Neural progenitor cell (in vitro differentiated cells): ENCODE results near the gene EIF3A. TPM values are rescaled to one million over a fixed set of nuclear protein-coding genes. Genes with fewer than 3 reads are reported as not detected.

Experiments
- DNase-seq: peaks from one replicate; pipeline ENCODE4 v3.0.0-alpha.2; 2016; ENCODE audit warnings: low spot score
- H2AFZ ChIP-seq: fragments of 200-600 bp; sonication (generic); replicated peaks from 2 replicates; pipeline ENCODE4 v1.6.1; 2016; ENCODE audit warnings: antibody characterized with exemption
- H3F3A ChIP-seq: fragments of 200-600 bp; sonication (generic); 2 replicates; pipeline ENCODE4 v1.6.1; 2016; ENCODE audit warnings: antibody characterized with exemption, low read depth
- H3K27ac ChIP-seq: fragments of 200-600 bp; sonication (generic); 2 replicates; pipeline ENCODE4 v1.5.1; 2016; ENCODE audit warnings: mild to moderate bottlenecking
- H3K27me3 ChIP-seq: fragments of 200-600 bp; sonication (generic); 2 replicates; pipeline ENCODE4 v1.6.1; 2016; ENCODE audit warnings: mild to moderate bottlenecking, moderate library complexity
- H3K36me3 ChIP-seq: fragments of 200-600 bp; sonication (generic); 2 replicates; pipeline ENCODE4 v1.5.1; 2016
- H3K4me1 ChIP-seq: fragments of 200-600 bp; sonication (generic); 2 replicates; pipeline ENCODE4 v1.6.1; 2016; ENCODE audit warnings: mixed run types
- H3K4me2 ChIP-seq: fragments of 200-600 bp; sonication (generic); 2 replicates; pipeline ENCODE4 v1.6.1; 2016
- H3K4me3 ChIP-seq: fragments of 200-600 bp; sonication (generic); 2 replicates; pipeline ENCODE4 v1.5.1; 2016
- H3K79me2 ChIP-seq: fragments of 200-600 bp; sonication (generic); 2 replicates; pipeline ENCODE4 v1.6.1; 2016; ENCODE audit warnings: low read depth
- H3K9ac ChIP-seq: fragments of 200-600 bp; sonication (generic); 2 replicates; pipeline ENCODE4 v1.6.1; 2016
- H3K9me3 ChIP-seq: fragments of 200-600 bp; sonication (generic); 2 replicates; pipeline ENCODE4 v1.5.1; 2016; ENCODE audit warnings: low read depth
- H4K20me1 ChIP-seq: fragments of 200-600 bp; sonication (generic); 2 replicates; pipeline ENCODE4 v1.6.1; 2016; ENCODE audit warnings: low read depth
- H3K27ac Mint-ChIP-seq: 3 replicates; pipeline ENCODE4 v1.8.0; 2021; ENCODE audit warnings: mixed read lengths
- H3K27me3 Mint-ChIP-seq: 2 replicates; pipeline ENCODE4 v1.8.0; 2022; ENCODE audit warnings: low read depth, mild to moderate bottlenecking, inconsistent platforms, moderate library complexity, mixed read lengths; ENCODE audit not compliant: insufficient read depth
- H3K36me3 Mint-ChIP-seq: 3 replicates; pipeline ENCODE4 v1.8.0; 2021; ENCODE audit warnings: mixed read lengths
- H3K4me1 Mint-ChIP-seq: 3 replicates; pipeline ENCODE4 v1.8.0; 2021; ENCODE audit warnings: mixed read lengths
- H3K4me3 Mint-ChIP-seq: 3 replicates; pipeline ENCODE4 v1.8.0; 2021; ENCODE audit warnings: mild to moderate bottlenecking, moderate library complexity, mixed read lengths
- H3K9me3 Mint-ChIP-seq: 3 replicates; pipeline ENCODE4 v1.8.0; 2020; ENCODE audit warnings: mixed read lengths
- EZH2 ChIP-seq: fragments of 200-600 bp; sonication (generic); IDR thresholded peaks from 2 replicates; pipeline ENCODE4 v1.6.1; 2017; ENCODE audit warnings: antibody characterized with exemption, mild to moderate bottlenecking, moderate library complexity
- EZH2phosphoT487 ChIP-seq: fragments of 200-600 bp; sonication (generic); IDR thresholded peaks from 2 replicates; pipeline ENCODE4 v1.6.1; 2017; ENCODE audit warnings: antibody characterized with exemption
- total RNA-seq: library from RNA; depleted of rRNA; stranded (reverse); fragments of >200 nt; gene quantifications from 2 replicates; pipeline ENCODE4 v1.2.3, GENCODE V29; 2015; ENCODE audit warnings: low replicate concordance
- TF ChIP-seq, protein P1 (sequence below): fragments of 200-600 bp; sonication (generic); IDR thresholded peaks from 2 replicates; pipeline ENCODE4 v1.5.1; 2017; ENCODE audit warnings: antibody characterized with exemption, mild to moderate bottlenecking

Gene EIF3A
- total RNA-seq, 1 donor from 2014 or later, result 133 TPM

DNA sequence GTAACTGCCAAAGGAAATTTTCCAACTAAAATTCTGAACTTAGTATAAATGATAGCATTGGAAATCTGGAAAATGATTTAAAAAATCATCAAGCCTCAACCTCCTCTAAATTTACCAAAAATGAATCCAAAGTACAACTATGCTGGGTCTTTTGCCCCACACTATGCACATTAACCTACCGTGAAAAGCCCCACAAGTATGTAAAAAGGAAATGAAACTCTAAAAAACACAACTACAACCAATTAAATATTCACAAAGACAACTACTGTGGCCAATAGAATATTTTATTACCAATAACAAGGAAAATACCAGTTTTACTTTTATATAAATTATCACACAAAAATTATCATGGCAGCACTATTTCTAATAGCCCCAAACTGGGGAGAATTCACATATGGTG lies 19.3 kb downstream of the EIF3A start:
- no peaks in the 10 kb centered on the region for H3K9me3 Mint-ChIP-seq
- no peak overlapping the region for H3K27ac ChIP-seq
- peaks cover 6% of the 10 kb centered on the region for H3F3A ChIP-seq
- no peak overlapping the region for H3K4me3 Mint-ChIP-seq
- no peak overlapping the region for H3K4me3 ChIP-seq
- no peak overlapping the region for H3K27ac Mint-ChIP-seq
- no peaks in the 10 kb centered on the region for H3K27me3 ChIP-seq
- H3K79me2 ChIP-seq, result peaks cover 91% of the 10 kb centered on the region
- no peak overlapping the region for H3K4me2 ChIP-seq
- H3K36me3 Mint-ChIP-seq, result peaks cover 58% of the 10 kb centered on the region
- H4K20me1 ChIP-seq, result peaks cover 51% of the 10 kb centered on the region
- peaks cover 53% of the 10 kb centered on the region for H3K36me3 ChIP-seq
- H3K9me3 ChIP-seq, result no peaks in the 10 kb centered on the region
- TF ChIP-seq, protein P1, sequence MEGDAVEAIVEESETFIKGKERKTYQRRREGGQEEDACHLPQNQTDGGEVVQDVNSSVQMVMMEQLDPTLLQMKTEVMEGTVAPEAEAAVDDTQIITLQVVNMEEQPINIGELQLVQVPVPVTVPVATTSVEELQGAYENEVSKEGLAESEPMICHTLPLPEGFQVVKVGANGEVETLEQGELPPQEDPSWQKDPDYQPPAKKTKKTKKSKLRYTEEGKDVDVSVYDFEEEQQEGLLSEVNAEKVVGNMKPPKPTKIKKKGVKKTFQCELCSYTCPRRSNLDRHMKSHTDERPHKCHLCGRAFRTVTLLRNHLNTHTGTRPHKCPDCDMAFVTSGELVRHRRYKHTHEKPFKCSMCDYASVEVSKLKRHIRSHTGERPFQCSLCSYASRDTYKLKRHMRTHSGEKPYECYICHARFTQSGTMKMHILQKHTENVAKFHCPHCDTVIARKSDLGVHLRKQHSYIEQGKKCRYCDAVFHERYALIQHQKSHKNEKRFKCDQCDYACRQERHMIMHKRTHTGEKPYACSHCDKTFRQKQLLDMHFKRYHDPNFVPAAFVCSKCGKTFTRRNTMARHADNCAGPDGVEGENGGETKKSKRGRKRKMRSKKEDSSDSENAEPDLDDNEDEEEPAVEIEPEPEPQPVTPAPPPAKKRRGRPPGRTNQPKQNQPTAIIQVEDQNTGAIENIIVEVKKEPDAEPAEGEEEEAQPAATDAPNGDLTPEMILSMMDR, result no peak
- TF ChIP-seq EZH2, result no peak
- TF ChIP-seq EZH2phosphoT487, result no peak
- H3K4me1 Mint-ChIP-seq, result peaks cover 19% of the 10 kb centered on the region
- peaks cover 2% of the 10 kb centered on the region for H3K27me3 Mint-ChIP-seq
- no peaks in the 10 kb centered on the region for H3K4me1 ChIP-seq
- no peak for DNase-seq
- no peak overlapping the region for H2AFZ ChIP-seq
- no peak overlapping the region for H3K9ac ChIP-seq

DNA sequence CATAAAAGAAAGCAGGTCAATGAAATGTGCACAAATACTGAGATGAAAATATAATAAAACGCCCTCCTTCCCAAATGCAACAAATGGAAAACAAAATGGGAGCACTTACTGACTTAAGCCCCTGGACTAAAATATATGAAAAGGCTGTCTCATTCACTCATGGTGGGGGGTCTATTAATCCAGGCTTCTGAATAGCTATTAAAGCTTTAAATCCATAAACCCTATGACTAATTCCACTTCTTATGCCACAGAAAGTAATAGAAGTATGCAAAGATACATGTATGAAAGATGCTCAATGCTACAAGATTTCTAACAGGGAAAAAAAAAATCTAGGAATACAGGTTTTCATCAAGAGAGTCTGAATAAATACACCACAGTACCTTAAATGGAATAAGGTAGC lies 20.5 kb downstream of the EIF3A start:
- Histone ChIP-seq H2AFZ (no peak overlapping the region), H3K9ac (no peak overlapping the region), H3K79me2 (peaks cover 93% of the 10 kb centered on the region), H3K27ac (no peak overlapping the region), H3F3A (peaks cover 6% of the 10 kb centered on the region), H3K9me3 (no peaks in the 10 kb centered on the region), H3K4me1 (no peaks in the 10 kb centered on the region), H4K20me1 (peaks cover 43% of the 10 kb centered on the region), H3K36me3 (peaks cover 60% of the 10 kb centered on the region), H3K27me3 (no peaks in the 10 kb centered on the region), H3K4me3 (no peak overlapping the region), H3K4me2 (no peak overlapping the region)
- no peaks in the 10 kb centered on the region for H3K9me3 Mint-ChIP-seq
- H3K4me3 Mint-ChIP-seq, result no peak overlapping the region
- no peak for TF ChIP-seq EZH2phosphoT487
- TF ChIP-seq, protein P1, result no peak
- no peak for TF ChIP-seq EZH2
- H3K27me3 Mint-ChIP-seq, result peaks cover 2% of the 10 kb centered on the region
- H3K27ac Mint-ChIP-seq, result no peak overlapping the region
- DNase-seq, result no peak
- H3K36me3 Mint-ChIP-seq, result peaks cover 55% of the 10 kb centered on the region
- peaks cover 19% of the 10 kb centered on the region for H3K4me1 Mint-ChIP-seq

DNA sequence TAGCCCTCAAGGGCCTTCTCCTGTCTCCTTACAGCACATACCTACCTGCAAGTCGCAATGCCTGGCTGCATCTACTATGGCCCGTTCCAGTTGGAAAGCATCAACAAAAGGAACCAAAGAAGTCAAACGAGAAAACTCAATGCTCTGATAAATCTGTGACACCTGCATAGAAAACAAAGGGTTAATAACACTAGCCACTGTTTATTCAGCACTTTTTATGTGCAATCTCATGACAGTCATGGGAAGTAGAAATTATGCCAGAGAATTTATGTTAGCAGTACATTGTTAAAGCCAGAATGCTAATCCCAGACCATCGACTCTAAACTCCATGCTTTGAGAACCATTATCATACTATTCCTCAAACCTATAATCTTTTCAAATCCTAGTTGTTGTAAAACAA lies 21.1 kb downstream of the EIF3A start:
- Mint-ChIP-seq H3K36me3 (peaks cover 55% of the 10 kb centered on the region), H3K27me3 (peaks cover 2% of the 10 kb centered on the region), H3K4me1 (peaks cover 19% of the 10 kb centered on the region), H3K9me3 (no peaks in the 10 kb centered on the region), H3K27ac (no peak overlapping the region), H3K4me3 (no peak overlapping the region)
- H3K9ac ChIP-seq, result no peak overlapping the region
- no peaks in the 10 kb centered on the region for H3K27me3 ChIP-seq
- H3K36me3 ChIP-seq, result peaks cover 65% of the 10 kb centered on the region
- H3K4me1 ChIP-seq, result no peaks in the 10 kb centered on the region
- no peak overlapping the region for H3K4me3 ChIP-seq
- H3F3A ChIP-seq, result peaks cover 6% of the 10 kb centered on the region
- H4K20me1 ChIP-seq, result peaks cover 37% of the 10 kb centered on the region
- H3K9me3 ChIP-seq, result no peaks in the 10 kb centered on the region
- no peak for DNase-seq
- no peak overlapping the region for H3K4me2 ChIP-seq
- no peak overlapping the region for H3K27ac ChIP-seq
- TF ChIP-seq EZH2phosphoT487 (no peak), EZH2 (no peak)
- TF ChIP-seq, protein P1, result no peak
- H2AFZ ChIP-seq, result no peak overlapping the region
- peaks cover 93% of the 10 kb centered on the region for H3K79me2 ChIP-seq
